CD14-positive monocyte (primary cell): ENCODE results near the gene RAB17. TPM values are rescaled to one million over a fixed set of nuclear protein-coding genes. Genes with fewer than 3 reads are reported as not detected.

Experiments
- DNase-seq, 3 donors: peaks; one replicate each; pipeline ENCODE4 v3.0.0-alpha.2; 2011 to 2022
- H2AFZ ChIP-seq: 2 replicates; pipeline ENCODE4 v1.6.0; 2012; ENCODE audit warnings: mild to moderate bottlenecking, low read depth, low read length, inconsistent platforms; ENCODE audit not compliant: insufficient read depth, poor library complexity, severe bottlenecking
- H3K27ac ChIP-seq, 2 donors: 1 replicate in 1 of 2; 2 replicates in 1 of 2; pipeline ENCODE4 v1.5.1; 2012 to 2013; ENCODE audit warnings: low read length in 2 of 2, control low read depth in 1 of 2, inconsistent platforms in 1 of 2, low read depth in 1 of 2, mild to moderate bottlenecking in 1 of 2
- H3K27me3 ChIP-seq, 2 donors: one replicate each; pipeline versions ENCODE4 v1.6.0 to v1.6.1; 2011 to 2013; ENCODE audit warnings: low read length in 2 of 2; ENCODE audit not compliant: control insufficient read depth in 2 of 2, insufficient read depth in 2 of 2
- H3K36me3 ChIP-seq, 2 donors: replicated peaks in 1 of 2; 1 replicate in 1 of 2; 2 replicates in 1 of 2; pipeline versions ENCODE4 v1.5.1 to v1.6.1; 2012 to 2013; ENCODE audit warnings: low read length in 2 of 2, control low read depth in 1 of 2, inconsistent platforms in 1 of 2, mild to moderate bottlenecking in 1 of 2; ENCODE audit not compliant: insufficient read depth in 2 of 2, control insufficient read depth in 1 of 2
- H3K4me1 ChIP-seq, 2 donors: 1 replicate in 1 of 2; 2 replicates in 1 of 2; pipeline versions ENCODE4 v1.5.1 to v1.6.1; 2012 to 2013; ENCODE audit warnings: low read length in 2 of 2, control low read depth in 1 of 2, inconsistent platforms in 1 of 2, mild to moderate bottlenecking in 1 of 2, moderate library complexity in 1 of 2; ENCODE audit not compliant: insufficient read depth in 2 of 2, control insufficient read depth in 1 of 2
- H3K4me2 ChIP-seq: replicated peaks from 2 replicates; pipeline ENCODE3; 2012; ENCODE audit warnings: low read length, moderate library complexity, mild to moderate bottlenecking; ENCODE audit not compliant: poor library complexity, severe bottlenecking; ENCODE audit errors: extremely low read depth
- H3K4me3 ChIP-seq, 3 experiments: fragments of 200-600 bp in 1 of 3; sonication (generic) in 1 of 3; replicated peaks in 1 of 3; 1 replicate in 2 of 3; 2 replicates in 1 of 3; pipeline ENCODE4 v1.5.1; 2011 to 2013; ENCODE audit warnings: low read length in 3 of 3, mild to moderate bottlenecking in 3 of 3, control low read depth in 2 of 3, low read depth in 2 of 3, inconsistent platforms in 1 of 3, moderate library complexity in 1 of 3
- H3K79me2 ChIP-seq: 2 replicates; pipeline ENCODE4 v1.6.0; 2012; ENCODE audit warnings: mild to moderate bottlenecking, control low read depth, inconsistent platforms, low read length, moderate library complexity; ENCODE audit not compliant: insufficient read depth
- H3K9ac ChIP-seq: 2 replicates; pipeline ENCODE4 v1.6.0; 2017; ENCODE audit warnings: low read length, mild to moderate bottlenecking; ENCODE audit not compliant: insufficient read depth, poor library complexity, severe bottlenecking
- H3K9me3 ChIP-seq, 2 donors: replicated peaks in 1 of 2; 1 replicate in 1 of 2; 2 replicates in 1 of 2; pipeline versions ENCODE4 v1.5.1 to v1.6.1; 2012 to 2013; ENCODE audit warnings: low read length in 2 of 2, control low read depth in 1 of 2; ENCODE audit not compliant: control insufficient read depth in 1 of 2, insufficient read depth in 1 of 2
- H4K20me1 ChIP-seq: 2 replicates; pipeline ENCODE4 v1.6.0; 2012; ENCODE audit warnings: mild to moderate bottlenecking, low read length, control low read depth, moderate library complexity; ENCODE audit not compliant: insufficient read depth
- H3K27ac Mint-ChIP-seq, 7 donors: one replicate each; pipeline ENCODE4 v1.8.0; 2020; ENCODE audit warnings: mild to moderate bottlenecking in 7 of 7, mixed read lengths in 7 of 7, moderate library complexity in 6 of 7, inconsistent platforms in 2 of 7
- H3K27me3 Mint-ChIP-seq, 3 donors: one replicate each; pipeline ENCODE4 v1.8.0; 2021 to 2022; ENCODE audit warnings: low read depth in 3 of 3, mild to moderate bottlenecking in 3 of 3, mixed read lengths in 3 of 3, moderate library complexity in 3 of 3, inconsistent platforms in 1 of 3
- H3K36me3 Mint-ChIP-seq, 2 donors: one replicate each; pipeline ENCODE4 v1.8.0; 2020; ENCODE audit warnings: mixed read lengths in 2 of 2, inconsistent platforms in 1 of 2, mild to moderate bottlenecking in 1 of 2
- H3K4me1 Mint-ChIP-seq: one replicate; pipeline ENCODE4 v1.8.0; 2020; ENCODE audit warnings: mild to moderate bottlenecking, mixed read lengths
- H3K4me3 Mint-ChIP-seq, 2 donors: one replicate each; pipeline ENCODE4 v1.8.0; 2020; ENCODE audit warnings: mild to moderate bottlenecking in 2 of 2, mixed read lengths in 2 of 2, moderate library complexity in 1 of 2
- H3K9me3 Mint-ChIP-seq, 7 donors: one replicate each; pipeline ENCODE4 v1.8.0; 2020 to 2022; ENCODE audit warnings: mixed read lengths in 7 of 7, mild to moderate bottlenecking in 6 of 7, moderate library complexity in 6 of 7, inconsistent platforms in 2 of 7
- CTCF ChIP-seq: fragments of 200-600 bp; IDR thresholded peaks from one replicate; pipeline ENCODE4 v1.8.0; 2022; ENCODE audit warnings: antibody characterized with exemption, mild to moderate bottlenecking
- WGBS: methylation state at CpG from one replicate; pipeline ENCODE4 v1.1.5; 2013; ENCODE audit warnings: missing lambda C conversion rate; ENCODE audit not compliant: insufficient coverage; 5-methylcytosine and 5-hydroxymethylcytosine counted together
- intact Hi-C, 2 donors: fragments of 100-400 bp; cut with micrococcal nuclease; formaldehyde crosslinking; loops; one replicate each; pipeline versions ENCODE4 v1.15.0 to v1.15.1; 2023
- polyA plus RNA-seq, 3 donors: library from polyadenylated mRNA; depleted of rRNA in 1 of 3; unstranded in 2 of 3; stranded (reverse) in 1 of 3; fragments of 300-500 nt in 2 of 3; fragments of >200 nt in 1 of 3; fragmentation: Illumina TruSeq in 2 of 3; gene quantifications; 1 replicate in 2 of 3; 2 replicates in 1 of 3; pipeline ENCODE4 v1.2.3, GENCODE V29; 2012 to 2021

The RAB17 gene
- polyA plus RNA-seq, 3 donors = 0.13 to 0.35 TPM; not detected in 1

GRCh38 chr2:237604960-237605359 lies 14.4 kb upstream of the RAB17 start:
- Histone ChIP-seq H3K4me3 (no peak overlapping the region), H2AFZ (no peak overlapping the region), H3K79me2 (no peaks in the 10 kb centered on the region), H3K4me2 (no peak overlapping the region), H3K27me3 (no peaks in the 10 kb centered on the region), H3K9me3 (no peaks in the 10 kb centered on the region), H3K27ac (no peak overlapping the region), H3K9ac (no peak overlapping the region), H3K4me1 (peaks cover 18% of the 10 kb centered on the region in 2 donors), H3K36me3 (no peaks in the 10 kb centered on the region), H4K20me1 (no peaks in the 10 kb centered on the region)
- no peak for DNase-seq
- H3K27ac Mint-ChIP-seq = peak overlapping the region in 4 of 7 donors; percentile 24 to 60 (median 40)
- H3K4me1 Mint-ChIP-seq = peaks cover 26% of the 10 kb centered on the region
- peaks cover 2 to 6% of the 10 kb centered on the region in 2 donors for H3K36me3 Mint-ChIP-seq
- WGBS = 81% methylated on average over 5 of the region's 9 CpGs
- H3K9me3 Mint-ChIP-seq = peaks cover 0 to 4% (median 0%) of the 10 kb centered on the region in 7 donors
- H3K27me3 Mint-ChIP-seq = peaks cover 6 to 15% (median 11%) of the 10 kb centered on the region in 3 donors
- no peak overlapping the region for H3K4me3 Mint-ChIP-seq
- no peak for TF ChIP-seq CTCF
- intact Hi-C loops = loop anchor here in 1 of 2 donors (10.0 kb wide), 1 partner anchor 60 kb away; no protein-coding TSS in a partner anchor

GRCh38 chr2:237604391-237604790 lies 13.9 kb upstream of the RAB17 start:
- Mint-ChIP-seq H3K27me3 (peaks cover 5 to 17% (median 12%) of the 10 kb centered on the region in 3 donors), H3K4me3 (no peak overlapping the region), H3K4me1 (peaks cover 29% of the 10 kb centered on the region), H3K9me3 (peaks cover 0 to 4% (median 0%) of the 10 kb centered on the region in 7 donors), H3K27ac (peak overlapping the region in 5 of 7 donors; percentile 30 to 94 (median 93)), H3K36me3 (peaks cover 2 to 6% of the 10 kb centered on the region in 2 donors)
- Histone ChIP-seq H3K9ac (no peak overlapping the region), H3K27ac (peak overlapping the region in 1 of 2 donors; percentile 5), H3K79me2 (no peaks in the 10 kb centered on the region), H3K4me3 (no peak overlapping the region), H3K4me2 (no peak overlapping the region), H2AFZ (no peak overlapping the region), H3K36me3 (no peaks in the 10 kb centered on the region), H4K20me1 (no peaks in the 10 kb centered on the region), H3K27me3 (no peaks in the 10 kb centered on the region), H3K9me3 (no peaks in the 10 kb centered on the region), H3K4me1 (peaks cover 18% of the 10 kb centered on the region in 2 donors)
- intact Hi-C loops = loop anchor here in 1 of 2 donors (10.0 kb wide), 1 partner anchor 60 kb away; no protein-coding TSS in a partner anchor
- 100% methylated on average over 5 of the region's 11 CpGs for WGBS
- DNase-seq = no peak
- TF ChIP-seq CTCF = no peak
